ENCODE results near the gene PSMG3. TPM values are rescaled to one million over a fixed set of nuclear protein-coding genes. Genes with fewer than 3 reads are reported as not detected.
A peak's percentile ranks its signal among the peaks of the same experiment; 100 is the strongest.

Gene PSMG3
- total RNA-seq, 4 donors from 2014 or later: 26.8 to 33.2 (median 29.3) TPM

DNA sequence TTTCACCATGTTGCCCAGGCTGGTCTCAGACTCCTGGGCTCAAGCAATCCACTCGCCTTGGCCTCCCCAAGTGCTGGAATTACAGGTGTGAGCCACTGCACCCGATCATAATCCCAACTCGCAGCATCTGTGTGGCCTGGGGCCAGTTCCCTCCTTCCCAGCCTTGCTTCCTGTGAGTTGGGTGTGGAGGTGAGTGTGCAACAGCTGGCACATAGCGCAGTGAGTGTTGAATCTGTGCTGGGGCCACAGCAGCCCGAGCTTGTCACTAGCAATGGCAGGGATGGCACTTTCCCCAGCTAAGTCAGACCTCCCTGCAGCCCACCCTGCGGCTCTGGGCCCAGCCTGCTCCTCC, 26.0 kb downstream of the PSMG3 start:
- H3K36me3 ChIP-seq: peaks cover 35 to 66% (median 62%) of the 10 kb centered on the region in 4 donors
- 93% methylated on average over 5 of the region's 6 CpGs for WGBS

DNA sequence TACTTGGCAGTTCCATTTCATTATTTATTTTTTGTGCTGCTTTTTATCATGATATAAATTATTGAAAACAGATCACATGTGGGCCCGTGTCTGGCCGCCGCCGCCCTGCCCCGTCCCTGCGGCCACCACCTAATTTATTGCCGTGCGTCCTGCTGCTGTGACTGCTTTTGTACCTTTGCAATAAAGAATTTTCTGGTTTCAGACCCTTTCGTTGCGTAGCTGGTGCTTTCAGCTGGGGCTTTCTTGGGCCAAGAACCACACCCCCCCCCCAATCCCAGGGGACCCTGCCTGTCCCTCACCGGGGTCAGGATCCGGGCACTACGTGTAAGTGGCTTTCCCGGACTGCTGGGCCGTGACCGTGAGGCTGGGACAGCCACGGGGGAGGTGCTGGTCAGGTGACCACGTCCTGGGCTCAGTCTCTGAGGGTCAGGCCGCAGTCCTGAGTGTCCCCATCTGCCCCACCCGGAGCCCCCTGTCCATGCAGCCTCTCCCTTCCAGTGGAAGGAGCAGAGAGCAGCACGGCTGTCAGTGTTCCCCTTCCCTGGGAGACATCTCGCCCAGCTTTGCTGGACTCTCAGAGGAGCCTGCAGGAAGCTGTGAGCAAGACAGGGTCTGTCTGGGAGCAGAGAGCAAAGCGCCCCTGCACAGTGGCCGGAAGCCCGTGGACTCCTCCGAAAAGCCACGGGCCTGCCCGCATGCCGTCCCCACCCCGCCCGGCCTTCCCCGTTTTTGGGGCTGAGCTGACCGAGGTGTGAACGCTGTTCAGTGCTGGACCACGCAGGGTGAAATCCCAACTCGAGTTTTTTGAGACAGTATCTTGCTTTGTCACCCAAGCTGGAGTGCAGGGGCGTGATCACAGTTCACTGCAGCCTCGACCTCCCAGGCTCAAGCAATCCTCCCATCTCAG, 26.7 kb downstream of the PSMG3 start:
- 84% methylated on average over 38 of the region's 38 CpGs for WGBS
- TF ChIP-seq EP300 (IDR thresholded peaks at IDR 0.05) (no peak), POLR2A (IDR thresholded peaks at IDR 0.05; ENCODE audit: low read depth) (no peak), POLR2AphosphoS5 (IDR thresholded peaks at IDR 0.05) (no peak)
- TF ChIP-seq, protein P1, sequence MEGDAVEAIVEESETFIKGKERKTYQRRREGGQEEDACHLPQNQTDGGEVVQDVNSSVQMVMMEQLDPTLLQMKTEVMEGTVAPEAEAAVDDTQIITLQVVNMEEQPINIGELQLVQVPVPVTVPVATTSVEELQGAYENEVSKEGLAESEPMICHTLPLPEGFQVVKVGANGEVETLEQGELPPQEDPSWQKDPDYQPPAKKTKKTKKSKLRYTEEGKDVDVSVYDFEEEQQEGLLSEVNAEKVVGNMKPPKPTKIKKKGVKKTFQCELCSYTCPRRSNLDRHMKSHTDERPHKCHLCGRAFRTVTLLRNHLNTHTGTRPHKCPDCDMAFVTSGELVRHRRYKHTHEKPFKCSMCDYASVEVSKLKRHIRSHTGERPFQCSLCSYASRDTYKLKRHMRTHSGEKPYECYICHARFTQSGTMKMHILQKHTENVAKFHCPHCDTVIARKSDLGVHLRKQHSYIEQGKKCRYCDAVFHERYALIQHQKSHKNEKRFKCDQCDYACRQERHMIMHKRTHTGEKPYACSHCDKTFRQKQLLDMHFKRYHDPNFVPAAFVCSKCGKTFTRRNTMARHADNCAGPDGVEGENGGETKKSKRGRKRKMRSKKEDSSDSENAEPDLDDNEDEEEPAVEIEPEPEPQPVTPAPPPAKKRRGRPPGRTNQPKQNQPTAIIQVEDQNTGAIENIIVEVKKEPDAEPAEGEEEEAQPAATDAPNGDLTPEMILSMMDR (IDR thresholded peaks at IDR 0.05): no peak
- peak overlapping the region in 1 of 4 donors; percentile 14 for H3K27ac ChIP-seq (replicated peaks in 1 of 4)

More for the DNA sequence above, 26.0 kb downstream of the PSMG3 start:
- no peak for TF ChIP-seq EP300 (IDR thresholded peaks at IDR 0.05)
- TF ChIP-seq POLR2AphosphoS5 (IDR thresholded peaks at IDR 0.05): no peak
- TF ChIP-seq, protein P1 (IDR thresholded peaks at IDR 0.05): no peak
- H3K27ac ChIP-seq (replicated peaks in 1 of 4): no peak overlapping the region
- no peaks in the 10 kb centered on the region for H3K9me3 ChIP-seq
- H3K27me3 ChIP-seq: no peaks in the 10 kb centered on the region
- peaks cover 4 to 17% (median 11%) of the 10 kb centered on the region in 4 donors for H3K4me1 ChIP-seq
- no peak overlapping the region for H3K4me3 ChIP-seq
- no peak for DNase-seq (ENCODE audit: extremely low spot score)
- intact Hi-C loops (cut with DNase I): no loop called here

GRCh38 chr7:1542329-1542728, 27.5 kb downstream of the PSMG3 start:
- H3K27ac ChIP-seq (replicated peaks in 1 of 4): no peak overlapping the region
- WGBS: 90% methylated on average over 21 of the region's 21 CpGs
- H3K4me3 ChIP-seq: no peak overlapping the region
- DNase-seq (ENCODE audit: extremely low spot score): no peak
- intact Hi-C loops (cut with DNase I): no loop called here
- no peaks in the 10 kb centered on the region for H3K9me3 ChIP-seq
- no peak for TF ChIP-seq POLR2A (IDR thresholded peaks at IDR 0.05; ENCODE audit: low read depth)
- no peak for TF ChIP-seq EP300 (IDR thresholded peaks at IDR 0.05)
- TF ChIP-seq, protein P1 (IDR thresholded peaks at IDR 0.05): no peak
- no peak for TF ChIP-seq POLR2AphosphoS5 (IDR thresholded peaks at IDR 0.05)
- H3K27me3 ChIP-seq: no peaks in the 10 kb centered on the region
- peaks cover 19 to 32% (median 23%) of the 10 kb centered on the region in 4 donors for H3K4me1 ChIP-seq
- peaks cover 35 to 66% (median 62%) of the 10 kb centered on the region in 4 donors for H3K36me3 ChIP-seq

More for the DNA sequence above, 26.7 kb downstream of the PSMG3 start:
- H3K27me3 ChIP-seq: no peaks in the 10 kb centered on the region
- intact Hi-C loops (cut with DNase I): no loop called here
- DNase-seq (ENCODE audit: extremely low spot score): no peak
- peaks cover 35 to 66% (median 62%) of the 10 kb centered on the region in 4 donors for H3K36me3 ChIP-seq
- peaks cover 11 to 24% (median 19%) of the 10 kb centered on the region in 4 donors for H3K4me1 ChIP-seq
- H3K9me3 ChIP-seq: no peaks in the 10 kb centered on the region
- H3K4me3 ChIP-seq: no peak overlapping the region

DNA sequence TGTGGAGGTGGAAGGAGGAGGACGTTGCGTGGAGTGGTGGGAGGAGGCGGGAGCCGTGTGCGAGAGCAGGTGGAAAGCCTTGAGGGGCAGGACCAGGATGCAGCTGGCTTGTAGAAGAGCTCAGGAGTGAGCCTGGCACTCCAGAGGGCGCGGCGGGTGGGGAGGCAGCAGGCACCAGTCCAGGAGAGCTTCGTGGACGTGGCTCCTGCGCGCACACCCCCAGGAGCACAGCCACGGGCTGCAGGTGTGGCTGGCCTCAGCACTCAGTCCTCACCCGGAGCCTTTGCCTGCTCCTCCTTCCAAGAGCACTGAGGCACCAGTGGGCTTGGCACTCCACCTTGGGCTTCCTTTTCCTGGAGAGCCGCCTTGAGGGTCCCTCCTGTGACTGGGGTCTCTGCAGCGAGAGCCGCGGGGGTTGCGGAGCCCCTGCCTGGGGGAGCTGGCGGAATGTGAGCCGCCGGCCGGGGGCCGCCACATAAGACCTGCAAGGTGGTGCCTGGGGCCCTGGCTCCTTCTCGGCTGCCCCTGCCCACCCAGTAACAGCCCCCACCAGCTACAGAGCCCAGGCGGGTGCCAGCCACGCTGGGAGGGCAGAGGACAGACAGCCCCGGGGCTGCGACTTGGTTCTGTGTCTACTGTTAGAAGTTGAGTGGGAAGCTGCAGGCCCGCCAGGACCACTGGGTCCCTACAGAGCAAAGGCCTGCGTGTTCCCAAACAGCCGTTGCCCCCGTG, 28.2 kb downstream of the PSMG3 start:
- Histone ChIP-seq H3K27ac (replicated peaks in 1 of 4) (no peak overlapping the region), H3K9me3 (no peaks in the 10 kb centered on the region), H3K27me3 (no peaks in the 10 kb centered on the region), H3K4me3 (no peak overlapping the region), H3K4me1 (peaks cover 24 to 37% (median 27%) of the 10 kb centered on the region in 4 donors), H3K36me3 (peaks cover 35 to 66% (median 63%) of the 10 kb centered on the region in 4 donors)
- DNase-seq (ENCODE audit: extremely low spot score): no peak
- intact Hi-C loops (cut with DNase I): no loop called here
- no peak for TF ChIP-seq POLR2A (IDR thresholded peaks at IDR 0.05; ENCODE audit: low read depth)
- 89% methylated on average over 20 of the region's 33 CpGs for WGBS

GRCh38 chr7:1540776-1541271, 29.0 kb downstream of the PSMG3 start:
- DNase-seq (ENCODE audit: extremely low spot score): no peak
- Histone ChIP-seq H3K27me3 (no peaks in the 10 kb centered on the region), H3K36me3 (peaks cover 35 to 71% (median 64%) of the 10 kb centered on the region in 4 donors), H3K27ac (replicated peaks in 1 of 4) (no peak overlapping the region), H3K4me3 (no peak overlapping the region), H3K4me1 (peaks cover 28 to 41% (median 35%) of the 10 kb centered on the region in 4 donors), H3K9me3 (no peaks in the 10 kb centered on the region)
- 87% methylated on average over 22 of the region's 31 CpGs for WGBS
- no peak for TF ChIP-seq EP300 (IDR thresholded peaks at IDR 0.05)
- TF ChIP-seq, protein P1 (IDR thresholded peaks at IDR 0.05): no peak
- no peak for TF ChIP-seq POLR2AphosphoS5 (IDR thresholded peaks at IDR 0.05)
- no peak for TF ChIP-seq POLR2A (IDR thresholded peaks at IDR 0.05; ENCODE audit: low read depth)
- intact Hi-C loops (cut with DNase I): no loop called here

All from esophagus muscularis mucosa (tissue), 4 donors.